HG02798 (cell line): ENCODE measurements around the gene MOAP1.
"Not testable (repeated sequence)": the region's sequence is repeated elsewhere in the genome, so short reads cannot be mapped to it uniquely, and the experiment has no call there.

Experiments
- ATAC-seq: cut with Tn5 transposase; IDR thresholded peaks from one replicate; pipeline ENCODE4 v1.9.1; 2021; ENCODE audit warnings: mild to moderate bottlenecking; ENCODE audit not compliant: unreplicated experiment, poor library complexity

Gene MOAP1

GRCh38 chr14:93184391-93185348, at the start of gene MOAP1, which contains the start of gene LYSET:
MOAP1 (minus strand) TSS chr14:93184897; CDS start chr14:93184242, 655 bp downstream.
LYSET (plus strand) TSS chr14:93185317; CDS start chr14:93185406, 89 bp downstream.
- peak; percentile 87 for ATAC-seq

GRCh38 chr14:93233078-93233477, 48.4 kb upstream of the MOAP1 start:
- not testable (repeated sequence) for ATAC-seq

- ATAC-seq, result no peak
Measured at GRCh38 chr14:93232159-93232558, 47.5 kb upstream of the MOAP1 start.

GRCh38 chr14:93231129-93231979, 46.7 kb upstream of the MOAP1 start:
- ATAC-seq, result no peak

GRCh38 chr14:93230539-93230938, 45.8 kb upstream of the MOAP1 start:
- ATAC-seq, result no peak

- no peak for ATAC-seq
Measured at GRCh38 chr14:93228550-93228949, 43.9 kb upstream of the MOAP1 start.

GRCh38 chr14:93223565-93223964, 38.9 kb upstream of the MOAP1 start:
- no peak for ATAC-seq

GRCh38 chr14:93220509-93220908, 35.8 kb upstream of the MOAP1 start:
- ATAC-seq, result no peak

GRCh38 chr14:93219103-93219726, 34.5 kb upstream of the MOAP1 start:
- peak; percentile 66 for ATAC-seq

GRCh38 chr14:93214598-93214997, 29.9 kb upstream of the MOAP1 start:
- no peak for ATAC-seq

GRCh38 chr14:93212432-93212831, 27.7 kb upstream of the MOAP1 start:
- peak; percentile 80 for ATAC-seq

- peak; percentile 39 for ATAC-seq
Measured at GRCh38 chr14:93207468-93208308, 23.0 kb upstream of the MOAP1 start.

- peak; percentile 93 for ATAC-seq
Measured at GRCh38 chr14:93206793-93207467, 22.2 kb upstream of the MOAP1 start, which contains the start of the genes GON7 and UBR7. GON7 (minus strand) TSS chr14:93207065; CDS start chr14:93207037, 28 bp downstream. UBR7 (plus strand) TSS chr14:93207256; CDS start chr14:93207292, 36 bp downstream.

- no peak for ATAC-seq
Measured at GRCh38 chr14:93201155-93201704, 16.5 kb upstream of the MOAP1 start.

GRCh38 chr14:93200553-93200952, 15.9 kb upstream of the MOAP1 start:
- no peak for ATAC-seq

- no peak for ATAC-seq
Measured at GRCh38 chr14:93199031-93199430, 14.3 kb upstream of the MOAP1 start.

- no peak for ATAC-seq
Measured at GRCh38 chr14:93195316-93195999, 10.8 kb upstream of the MOAP1 start.

- no peak for ATAC-seq
Measured at GRCh38 chr14:93186956-93187355, 2.3 kb upstream of the MOAP1 start.
